Colonic mucosa (tissue), 4 donors: ENCODE results near the gene RPLP1. TPM values are rescaled to one million over a fixed set of nuclear protein-coding genes. Genes with fewer than 3 reads are reported as not detected.

Source experiments
- DNase-seq: peaks from one replicate; pipeline ENCODE4 v3.0.0-alpha.2; 2020
- H3K27ac ChIP-seq: fragments of 200-600 bp; one replicate; pipeline ENCODE4 v1.8.0; 2021
- H3K27me3 ChIP-seq: fragments of 200-600 bp; one replicate; pipeline ENCODE4 v1.8.0; 2021
- H3K36me3 ChIP-seq: fragments of 200-600 bp; one replicate; pipeline ENCODE4 v1.8.0; 2021
- H3K4me1 ChIP-seq: fragments of 200-600 bp; one replicate; pipeline ENCODE4 v1.8.0; 2021; ENCODE audit warnings: mild to moderate bottlenecking
- H3K4me3 ChIP-seq: fragments of 200-600 bp; one replicate; pipeline ENCODE4 v1.8.0; 2021
- H3K9ac ChIP-seq, 2 donors: one replicate each; pipeline ENCODE4 v1.7.0; 2013; ENCODE audit warnings: control low read depth in 2 of 2, low read depth in 2 of 2, low read length in 2 of 2
- H3K9me3 ChIP-seq: fragments of 200-600 bp; one replicate; pipeline ENCODE4 v1.8.0; 2021
- CTCF ChIP-seq: fragments of 200-600 bp; IDR thresholded peaks from one replicate; pipeline ENCODE4 v1.8.0; 2022; ENCODE audit warnings: antibody characterized with exemption, mild to moderate bottlenecking
- intact Hi-C: fragments of 100-400 bp; cut with DNase I; formaldehyde crosslinking; loops from one replicate; pipeline ENCODE4 v1.14.1; 2022
- total RNA-seq, 2 donors: library from RNA; stranded (reverse); fragmentation: NEBNext Ultra II Directional in 1 of 2; extraction: Animal tissue kit (Norgen Biotek cat#: 25700) in 1 of 2; gene quantifications; one replicate each; pipeline ENCODE4 v1.2.1, GENCODE V29; 2021
- donor health status: healthy.
- donor health status: DM: no; HTN: no; CAD: no.
- donor health status: DM: no; HTN: no; CAD: no.

RPLP1 gene
- total RNA-seq, 2 donors from 2014 or later, result 1,531 to 1,739 TPM

- no peak for TF ChIP-seq CTCF
- Histone ChIP-seq H3K4me1 (peaks cover 6% of the 10 kb centered on the region), H3K4me3 (no peak overlapping the region), H3K27me3 (no peaks in the 10 kb centered on the region), H3K9ac (no peak overlapping the region), H3K9me3 (no peaks in the 10 kb centered on the region), H3K36me3 (no peaks in the 10 kb centered on the region), H3K27ac (no peak overlapping the region)
- intact Hi-C loops, result no loop called here
- DNase-seq, result no peak
These were observed 17.0 kb downstream of the RPLP1 start for GRCh38 chr15:69469467-69470201.

GRCh38 chr15:69472046-69472445, 19.4 kb downstream of the RPLP1 start:
- no peaks in the 10 kb centered on the region for H3K9me3 ChIP-seq
- no peak overlapping the region for H3K27ac ChIP-seq
- H3K36me3 ChIP-seq, result no peaks in the 10 kb centered on the region
- DNase-seq, result no peak
- no peaks in the 10 kb centered on the region for H3K27me3 ChIP-seq
- H3K4me1 ChIP-seq, result peaks cover 6% of the 10 kb centered on the region
- H3K4me3 ChIP-seq, result no peak overlapping the region
- H3K9ac ChIP-seq, result no peak overlapping the region
- TF ChIP-seq CTCF, result no peak
- intact Hi-C loops, result no loop called here

GRCh38 chr15:69472562-69472961, 19.9 kb downstream of the RPLP1 start:
- no peak for TF ChIP-seq CTCF
- no peaks in the 10 kb centered on the region for H3K27me3 ChIP-seq
- intact Hi-C loops, result no loop called here
- no peak overlapping the region for H3K9ac ChIP-seq
- H3K4me1 ChIP-seq, result peaks cover 4% of the 10 kb centered on the region
- H3K27ac ChIP-seq, result no peak overlapping the region
- DNase-seq, result no peak
- H3K9me3 ChIP-seq, result no peaks in the 10 kb centered on the region
- H3K4me3 ChIP-seq, result no peak overlapping the region
- no peaks in the 10 kb centered on the region for H3K36me3 ChIP-seq

GRCh38 chr15:69474291-69474690, 21.7 kb downstream of the RPLP1 start:
- no peak for DNase-seq
- Histone ChIP-seq H3K9ac (no peak overlapping the region), H3K9me3 (no peaks in the 10 kb centered on the region), H3K36me3 (no peaks in the 10 kb centered on the region), H3K27ac (no peak overlapping the region), H3K4me3 (no peak overlapping the region), H3K27me3 (no peaks in the 10 kb centered on the region), H3K4me1 (no peaks in the 10 kb centered on the region)
- TF ChIP-seq CTCF, result no peak
- intact Hi-C loops, result no loop called here

- Histone ChIP-seq H3K9me3 (no peaks in the 10 kb centered on the region), H3K27ac (no peak overlapping the region), H3K27me3 (no peaks in the 10 kb centered on the region), H3K4me1 (no peaks in the 10 kb centered on the region), H3K9ac (no peak overlapping the region), H3K36me3 (no peaks in the 10 kb centered on the region), H3K4me3 (no peak overlapping the region)
- no peak for DNase-seq
- intact Hi-C loops, result loop anchor here (5.0 kb wide), 2 partner anchors 992 to 1012 kb away; no protein-coding TSS in a partner anchor
- no peak for TF ChIP-seq CTCF
These were observed 22.3 kb downstream of the RPLP1 start for GRCh38 chr15:69474846-69475455.
